Smooth muscle cell (in vitro differentiated cells): ENCODE results near the gene USP22. TPM values are rescaled to one million over a fixed set of nuclear protein-coding genes. Genes with fewer than 3 reads are reported as not detected.

Experiments used
- DNase-seq: peaks from one replicate; lab custom pipeline; 2025; ENCODE audit not compliant: unreplicated experiment; lab: John Stamatoyannopoulos, UW
- H2AFZ ChIP-seq: fragments of 200-600 bp; sonication (generic); 2 replicates; pipeline ENCODE4 v1.6.0; 2016; ENCODE audit warnings: antibody characterized with exemption, low read depth, mild to moderate bottlenecking
- H3F3A ChIP-seq: fragments of 200-600 bp; sonication (generic); 2 replicates; pipeline ENCODE4 v1.6.0; 2017; ENCODE audit warnings: antibody characterized with exemption, low read depth
- H3K27ac ChIP-seq: fragments of 200-600 bp; sonication (generic); 2 replicates; pipeline ENCODE4 v1.5.1; 2016; ENCODE audit warnings: low read depth, mild to moderate bottlenecking
- H3K27me3 ChIP-seq: fragments of 200-600 bp; sonication (generic); 2 replicates; pipeline ENCODE4 v1.6.1; 2016; ENCODE audit warnings: low read depth, mild to moderate bottlenecking
- H3K36me3 ChIP-seq: fragments of 200-600 bp; sonication (generic); 2 replicates; pipeline ENCODE4 v1.5.1; 2016; ENCODE audit warnings: low read depth
- H3K4me1 ChIP-seq: fragments of 200-600 bp; sonication (generic); 2 replicates; pipeline ENCODE4 v1.5.1; 2016; ENCODE audit warnings: low read depth
- H3K4me2 ChIP-seq: fragments of 200-600 bp; sonication (generic); 2 replicates; pipeline ENCODE4 v1.6.0; 2016; ENCODE audit warnings: mild to moderate bottlenecking
- H3K4me3 ChIP-seq: fragments of 200-600 bp; sonication (generic); 2 replicates; pipeline ENCODE4 v1.5.1; 2016; ENCODE audit warnings: mild to moderate bottlenecking
- H3K79me2 ChIP-seq: fragments of 200-600 bp; sonication (generic); 2 replicates; pipeline ENCODE4 v1.6.0; 2016; ENCODE audit warnings: low read depth, mild to moderate bottlenecking
- H3K9ac ChIP-seq: fragments of 200-600 bp; sonication (generic); 2 replicates; pipeline ENCODE4 v1.6.0; 2016; ENCODE audit warnings: low read depth
- H3K9me3 ChIP-seq: fragments of 200-600 bp; sonication (generic); replicated peaks from 2 replicates; pipeline ENCODE4 v1.5.1; 2016; ENCODE audit warnings: low read depth
- H4K20me1 ChIP-seq: fragments of 200-600 bp; sonication (generic); 2 replicates; pipeline ENCODE4 v1.6.0; 2016; ENCODE audit warnings: low read depth
- CTCF ChIP-seq: fragments of 200-600 bp; sonication (generic); IDR thresholded peaks from 2 replicates; pipeline ENCODE4 v1.5.1; 2017; ENCODE audit warnings: borderline replicate concordance, mild to moderate bottlenecking, antibody characterized with exemption; ENCODE audit not compliant: insufficient read depth, poor library complexity, severe bottlenecking
- WGBS: methylation state at CpG from one replicate; pipeline ENCODE4 v1.1.7; 2016; ENCODE audit warnings: low lambda C conversion rate; 5-methylcytosine and 5-hydroxymethylcytosine counted together
- polyA plus RNA-seq: library from polyadenylated mRNA; unstranded; fragments of >200 nt; fragmentation: Nextera tagmentation; extraction: Ambion mirVana; gene quantifications from 2 replicates; pipeline ENCODE4 v1.2.1, GENCODE V29; 2016
- total RNA-seq: library from RNA; depleted of rRNA; stranded (reverse); fragments of >200 nt; gene quantifications from 2 replicates; pipeline ENCODE4 v1.2.3, GENCODE V29; 2014

USP22 gene
- total and polyA plus RNA-seq, 2 experiments from 2014 or later: 79.3 to 151 TPM

- Histone ChIP-seq H3K27ac (no peak overlapping the region), H3K4me1 (no peaks in the 10 kb centered on the region), H3K4me2 (no peak overlapping the region), H3K36me3 (peaks cover 22% of the 10 kb centered on the region), H3F3A (peaks cover 15% of the 10 kb centered on the region), H3K27me3 (no peaks in the 10 kb centered on the region), H4K20me1 (peaks cover 100% of the 10 kb centered on the region), H3K9me3 (no peaks in the 10 kb centered on the region), H3K4me3 (no peak overlapping the region), H3K9ac (no peak overlapping the region), H3K79me2 (peaks cover 92% of the 10 kb centered on the region), H2AFZ (no peak overlapping the region)
- TF ChIP-seq CTCF: no peak
- 96% methylated on average over 27 of the region's 27 CpGs for WGBS
- no peak for DNase-seq
Observed at GRCh38 chr17:21010705-21011596, 31.9 kb downstream of the USP22 start.

- Histone ChIP-seq H3K36me3 (peaks cover 33% of the 10 kb centered on the region), H4K20me1 (peaks cover 100% of the 10 kb centered on the region)
- no peak for TF ChIP-seq CTCF
Observed at GRCh38 chr17:21008992-21009671, 33.7 kb downstream of the USP22 start.

GRCh38 chr17:21008160-21008915 is 34.5 kb downstream of the USP22 start:
- no peak for TF ChIP-seq CTCF
- peak overlapping the region; percentile 12 for H3K27ac ChIP-seq
- DNase-seq: no peak
- peaks cover 83% of the 10 kb centered on the region for H3K79me2 ChIP-seq
- no peaks in the 10 kb centered on the region for H3K27me3 ChIP-seq
- H2AFZ ChIP-seq: no peak overlapping the region
- no peak overlapping the region for H3K4me2 ChIP-seq
- peaks cover 34% of the 10 kb centered on the region for H3K36me3 ChIP-seq
- no peak overlapping the region for H3K9ac ChIP-seq
- 90% methylated on average over 13 of the region's 13 CpGs for WGBS
- no peak overlapping the region for H3K4me3 ChIP-seq
- peaks cover 100% of the 10 kb centered on the region for H4K20me1 ChIP-seq
- H3K9me3 ChIP-seq: no peaks in the 10 kb centered on the region
- no peaks in the 10 kb centered on the region for H3K4me1 ChIP-seq
- peaks cover 18% of the 10 kb centered on the region for H3F3A ChIP-seq

More at GRCh38 chr17:21008992-21009671, 33.7 kb downstream of the USP22 start:
- Histone ChIP-seq H3K4me3 (no peak overlapping the region), H3K4me1 (no peaks in the 10 kb centered on the region), H2AFZ (no peak overlapping the region), H3K27ac (no peak overlapping the region), H3F3A (peaks cover 15% of the 10 kb centered on the region), H3K9ac (no peak overlapping the region), H3K9me3 (no peaks in the 10 kb centered on the region), H3K4me2 (no peak overlapping the region), H3K79me2 (peaks cover 88% of the 10 kb centered on the region), H3K27me3 (no peaks in the 10 kb centered on the region)
- 96% methylated on average over 10 of the region's 10 CpGs for WGBS
- no peak for DNase-seq
